Ishikawa (cell line): ENCODE results near the gene SF3A1.

Experiments
- EP300 ChIP-seq: IDR thresholded peaks from 2 replicates; pipeline ENCODE4 v1.6.1; 2012; ENCODE audit warnings: borderline replicate concordance
- FOXM1 ChIP-seq: IDR thresholded peaks from 2 replicates; pipeline ENCODE4 v1.6.1; 2012; ENCODE audit warnings: low read depth, borderline replicate concordance
- REST ChIP-seq: IDR thresholded peaks from 2 replicates; pipeline ENCODE4 v1.6.1; 2012; ENCODE audit warnings: low read depth, mild to moderate bottlenecking
- TCF12 ChIP-seq: IDR thresholded peaks from 2 replicates; pipeline ENCODE4 v1.6.1; 2012; ENCODE audit warnings: low read depth
- ZBTB7A ChIP-seq: IDR thresholded peaks from 2 replicates; pipeline ENCODE4 v1.6.1; 2012; ENCODE audit warnings: low read depth

GRCh38 chr22:30299322-30299721, 57.4 kb downstream of the SF3A1 start:
- TF ChIP-seq FOXM1 (no peak), REST (no peak), EP300 (no peak), TCF12 (no peak), ZBTB7A (no peak)
